ENCODE results near the gene GNGT1.

GRCh38 chr7:93941945-93942344 lies 35.6 kb downstream of the GNGT1 start:
- TF ChIP-seq CTCF (IDR thresholded peaks at IDR 0.05) (no peak), EZH2 (IDR thresholded peaks at IDR 0.05) (no peak)

Data from neural progenitor cell (in vitro differentiated cells).